Anterior cingulate cortex (tissue), 58 donors: ENCODE data around the gene LDHD.

Source experiments
- DNase-seq, 58 donors: peaks; one replicate each; lab custom pipeline; 2025; lab: John Stamatoyannopoulos, UW

The LDHD gene

DNA sequence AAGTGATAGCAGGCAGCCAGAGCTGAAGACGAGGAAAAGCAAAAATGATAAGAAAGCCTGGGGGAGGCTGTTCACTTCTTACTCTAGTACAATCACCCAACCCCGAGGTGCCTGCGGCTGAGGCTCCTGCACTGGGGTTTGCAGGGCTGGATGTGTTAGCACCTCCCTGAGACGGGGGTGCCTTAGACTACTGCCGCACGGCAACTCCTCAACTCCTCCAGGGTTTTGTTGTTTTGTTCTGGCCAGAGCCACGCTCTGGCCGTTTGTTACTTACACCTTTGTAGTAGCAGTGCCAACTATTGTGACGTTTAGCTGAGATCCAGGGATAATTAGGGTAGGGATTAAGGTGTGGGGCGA, 51.5 kb downstream of the LDHD start:
- DNase-seq, result no peak

DNA sequence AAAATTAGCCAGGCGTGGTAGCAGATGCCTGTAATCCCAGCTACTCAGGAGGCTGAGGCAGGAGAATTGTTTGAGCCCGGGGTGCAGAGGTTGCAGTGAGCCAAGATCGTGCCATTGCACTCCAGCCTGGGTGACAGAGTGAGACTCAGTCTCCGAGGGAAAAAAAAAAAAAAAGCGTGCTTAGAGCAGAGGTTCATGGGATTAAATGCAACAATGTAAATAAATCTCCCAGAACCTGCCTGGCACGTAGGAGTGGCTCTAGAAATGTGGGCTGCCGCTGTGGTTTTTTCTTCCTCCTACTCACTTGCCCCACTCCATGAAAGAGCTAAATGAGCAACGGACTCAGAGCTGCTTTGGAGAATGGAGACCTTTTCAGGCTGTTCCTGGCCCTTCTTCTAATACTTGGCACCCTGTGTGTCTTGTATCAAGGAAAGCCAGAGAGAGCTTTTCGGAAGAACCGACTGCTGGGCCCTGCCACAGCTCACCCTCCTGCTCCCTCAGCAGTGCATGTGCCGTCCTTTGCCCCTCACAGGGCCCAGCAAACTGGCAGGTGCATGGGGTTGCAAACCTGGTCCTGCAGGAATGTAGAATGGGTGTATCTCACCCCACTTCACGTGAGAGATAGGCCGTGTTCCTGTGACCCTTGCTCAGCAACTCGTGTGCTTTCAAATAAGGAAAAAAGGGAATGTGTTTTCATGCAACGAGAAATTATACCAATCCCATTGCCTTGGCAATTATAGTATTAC, 52.0 kb downstream of the LDHD start:
- no peak for DNase-seq

DNA sequence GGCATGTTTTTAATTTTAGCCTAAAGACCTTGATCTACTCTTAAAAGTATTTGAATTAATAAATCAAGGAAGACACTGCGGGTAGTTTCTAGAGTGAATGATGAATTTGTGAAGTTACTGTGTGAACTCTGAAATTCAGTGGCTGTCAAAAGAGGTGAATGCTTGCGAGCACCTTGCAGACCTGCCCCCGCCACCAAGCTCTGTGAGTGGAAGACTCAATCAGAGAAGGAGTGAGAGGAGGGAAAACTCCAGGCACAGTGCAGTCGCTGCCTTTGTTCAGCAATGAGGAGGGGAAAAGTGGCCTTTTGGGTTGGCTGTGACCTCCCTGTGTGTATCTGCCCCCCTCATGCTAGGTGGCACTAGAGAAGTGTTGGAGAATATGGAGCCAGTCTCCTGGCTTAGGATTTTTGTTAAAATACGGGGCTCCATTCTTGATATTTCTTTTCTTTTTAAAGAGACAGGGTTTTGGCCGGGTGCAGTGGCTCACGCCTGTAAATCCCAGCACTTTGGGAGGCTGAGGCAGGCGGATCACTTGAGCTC, 53.0 kb downstream of the LDHD start:
- peak in 1 of 58 donors; percentile 12 for DNase-seq

DNA sequence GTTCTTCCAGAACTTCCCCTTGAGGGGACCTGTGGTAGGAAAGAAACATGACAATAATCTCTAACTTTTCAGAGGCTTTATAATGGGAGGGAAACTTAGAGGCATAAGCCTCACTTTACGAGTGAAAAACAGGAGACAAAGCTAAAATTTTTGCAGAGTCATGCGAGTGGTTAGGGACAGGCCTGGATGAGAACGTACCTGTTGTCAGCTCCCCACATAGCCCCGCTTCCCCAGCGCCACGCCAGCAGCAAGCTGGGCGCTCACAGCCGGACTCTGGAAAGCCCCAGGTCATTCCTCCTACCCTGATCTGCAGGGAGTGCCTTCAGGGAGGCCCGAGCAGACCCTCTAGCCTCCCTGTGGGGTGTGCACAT, 53.6 kb downstream of the LDHD start:
- DNase-seq, result no peak

DNA sequence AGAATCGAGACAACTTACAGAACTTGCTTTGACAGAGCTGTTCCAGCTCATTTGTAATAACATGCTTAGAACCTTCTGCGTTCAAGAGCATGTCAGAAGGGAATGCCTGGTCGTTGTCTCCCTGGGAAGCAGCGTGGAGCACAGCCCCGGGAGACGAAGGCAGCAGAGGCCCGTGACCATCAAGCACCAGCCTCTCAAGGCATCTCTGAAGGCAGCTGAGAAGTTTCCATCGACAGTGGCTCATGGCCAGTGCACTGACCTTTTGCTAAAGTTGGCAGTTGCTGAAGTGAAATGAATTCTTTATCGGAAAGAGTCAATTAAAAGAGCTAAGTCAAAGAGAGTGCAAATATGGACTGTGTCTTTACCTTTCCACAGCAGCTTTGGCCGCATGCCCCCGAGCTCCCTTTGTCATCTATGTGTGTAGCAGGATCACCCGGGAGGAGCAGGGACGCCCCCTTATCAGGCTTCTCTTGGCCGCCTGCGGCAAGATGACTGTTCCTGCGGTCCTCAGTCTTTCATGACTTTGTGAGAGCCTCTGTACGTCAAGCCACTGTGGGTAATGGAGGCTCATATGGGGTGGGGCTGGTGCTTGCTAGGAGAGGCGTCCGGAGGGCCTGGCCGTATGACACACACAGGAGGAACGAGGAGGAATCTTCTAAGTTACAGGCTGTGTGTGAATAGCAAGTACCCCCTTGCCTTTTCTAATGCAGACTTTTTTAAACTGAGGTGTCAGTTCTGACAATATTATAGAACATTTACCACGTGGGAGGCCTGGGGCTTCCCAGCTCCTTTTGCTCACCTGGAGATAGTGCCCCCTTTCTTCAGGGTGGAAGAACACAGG, 54.2 kb downstream of the LDHD start:
- DNase-seq, result no peak
